K562 (cell line): ENCODE data around the gene OPCML.

Source experiments
- ATF2 ChIP-seq: sonication (generic); formaldehyde crosslinking; IDR thresholded peaks from 2 replicates; pipeline ENCODE4 v1.8.1; 2022; ENCODE audit warnings: missing genetic modification reagents
- ESRRB ChIP-seq: fragments of 250-450 bp; sonication (Bioruptor Pico); IDR thresholded peaks from 2 replicates; pipeline ENCODE4 v1.5.0; 2020; ENCODE audit warnings: mild to moderate bottlenecking, moderate library complexity, borderline replicate concordance
- HCFC1 ChIP-seq: IDR thresholded peaks from 2 replicates; pipeline ENCODE4 v1.6.1; 2012; ENCODE audit warnings: low read depth, low read length, improper control_type of control experiment
- JUNB ChIP-seq: fragments of 450-650 bp; formaldehyde crosslinking; conservative IDR thresholded peaks from 2 replicates; pipeline ENCODE4 v1.4.0; 2020; ENCODE audit warnings: mild to moderate bottlenecking
- KDM1A ChIP-seq, 2 experiments: fragments of 450-650 bp; IDR thresholded peaks; 2 replicates each; pipeline ENCODE4 v1.6.1; 2016; ENCODE audit warnings: mild to moderate bottlenecking in 2 of 2
- MYNN ChIP-seq, 2 experiments: sonication (generic); formaldehyde crosslinking in 1 of 2; IDR thresholded peaks; 2 replicates each; pipeline versions ENCODE4 v1.5.0 to v1.6.1; 2016 to 2020; ENCODE audit warnings: antibody characterized with exemption in 1 of 2, missing genetic modification reagents in 1 of 2
- PATZ1 ChIP-seq: fragments of 250-450 bp; sonication (Bioruptor Pico); IDR thresholded peaks from 2 replicates; pipeline ENCODE4 v1.5.0; 2020; ENCODE audit warnings: mild to moderate bottlenecking, borderline replicate concordance
- SMARCA5 ChIP-seq: fragments of 450-650 bp; IDR thresholded peaks from 2 replicates; pipeline ENCODE4 v1.6.1; 2016
- SP1 ChIP-seq: sonication (generic); formaldehyde crosslinking; IDR thresholded peaks from 2 replicates; pipeline ENCODE4 v1.8.1; 2022; ENCODE audit warnings: mild to moderate bottlenecking, missing genetic modification reagents
- THRA ChIP-seq: fragments of 450-650 bp; IDR thresholded peaks from 2 replicates; pipeline ENCODE4 v1.6.1; 2017; ENCODE audit warnings: mild to moderate bottlenecking, moderate library complexity
- ZNF174 ChIP-seq: fragments of 250-450 bp; sonication (Bioruptor Pico); IDR thresholded peaks from 2 replicates; pipeline ENCODE4 v1.4.0; 2020; ENCODE audit warnings: mild to moderate bottlenecking
- ZNF197 ChIP-seq: fragments of 200-800 bp; sonication (Bioruptor generic); IDR thresholded peaks from 2 replicates; pipeline ENCODE4 v1.6.1; 2016; ENCODE audit warnings: low read depth, missing genetic modification characterization, missing compliant biosample characterization
- TF ChIP-seq, protein P1 (sequence below), 3 experiments: IDR thresholded peaks in 2 of 3; conservative IDR thresholded peaks in 1 of 3; 2 replicates each; pipeline ENCODE4 v1.5.1; 2011 to 2012; ENCODE audit warnings: low read length in 3 of 3, mild to moderate bottlenecking in 3 of 3, control low read depth in 2 of 3, improper control_type of control experiment in 1 of 3, inconsistent platforms in 1 of 3, low read depth in 1 of 3, mixed read lengths in 1 of 3, moderate library complexity in 1 of 3; ENCODE audit not compliant: insufficient read depth in 2 of 3

DNA sequence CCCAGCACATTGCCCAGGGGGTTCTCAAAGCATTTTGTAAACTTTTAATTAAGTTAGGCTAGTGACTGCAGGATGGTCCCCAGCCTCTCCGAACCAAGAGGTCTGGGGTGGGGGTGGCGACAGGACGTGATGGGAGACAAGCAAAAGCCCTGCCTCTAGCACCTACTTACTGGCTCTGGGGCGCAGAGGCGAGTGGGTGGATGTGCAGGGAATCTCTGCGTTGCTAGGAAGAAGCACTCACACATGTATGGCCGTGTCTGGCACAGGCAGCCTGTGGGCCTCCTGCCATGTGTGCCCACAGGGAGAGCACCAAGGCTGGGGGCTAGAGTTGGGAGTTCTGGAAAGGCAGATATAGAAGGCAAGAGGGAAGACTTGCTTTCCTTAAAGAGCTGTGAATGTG is 6.3 kb downstream of the OPCML start:
- TF ChIP-seq ZNF197 (no peak), JUNB (CRISPR knock-in tag) (no peak), SP1 (no peak), KDM1A (IDR thresholded peaks at IDR 0.05) (no peak), ESRRB (CRISPR knock-in tag) (no peak), HCFC1 (no peak), ATF2 (CRISPR knock-in tag) (no peak), MYNN (IDR thresholded peaks at IDR 0.05) (no peak), MYNN (CRISPR knock-in tag; IDR thresholded peaks at IDR 0.05) (no peak), THRA (no peak), ZNF174 (CRISPR knock-in tag) (no peak), PATZ1 (CRISPR knock-in tag) (no peak), SMARCA5 (no peak)
- TF ChIP-seq, protein P1, sequence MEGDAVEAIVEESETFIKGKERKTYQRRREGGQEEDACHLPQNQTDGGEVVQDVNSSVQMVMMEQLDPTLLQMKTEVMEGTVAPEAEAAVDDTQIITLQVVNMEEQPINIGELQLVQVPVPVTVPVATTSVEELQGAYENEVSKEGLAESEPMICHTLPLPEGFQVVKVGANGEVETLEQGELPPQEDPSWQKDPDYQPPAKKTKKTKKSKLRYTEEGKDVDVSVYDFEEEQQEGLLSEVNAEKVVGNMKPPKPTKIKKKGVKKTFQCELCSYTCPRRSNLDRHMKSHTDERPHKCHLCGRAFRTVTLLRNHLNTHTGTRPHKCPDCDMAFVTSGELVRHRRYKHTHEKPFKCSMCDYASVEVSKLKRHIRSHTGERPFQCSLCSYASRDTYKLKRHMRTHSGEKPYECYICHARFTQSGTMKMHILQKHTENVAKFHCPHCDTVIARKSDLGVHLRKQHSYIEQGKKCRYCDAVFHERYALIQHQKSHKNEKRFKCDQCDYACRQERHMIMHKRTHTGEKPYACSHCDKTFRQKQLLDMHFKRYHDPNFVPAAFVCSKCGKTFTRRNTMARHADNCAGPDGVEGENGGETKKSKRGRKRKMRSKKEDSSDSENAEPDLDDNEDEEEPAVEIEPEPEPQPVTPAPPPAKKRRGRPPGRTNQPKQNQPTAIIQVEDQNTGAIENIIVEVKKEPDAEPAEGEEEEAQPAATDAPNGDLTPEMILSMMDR (IDR thresholded peaks at IDR 0.05 in 2 of 3, conservative IDR thresholded peaks at IDR 0.05 in 1 of 3; ENCODE audit: insufficient read depth in 2 of 3, low read depth in 1 of 3, low read length in 3 of 3): no peak
